B cell (primary cell): ENCODE measurements around the gene MTG2. TPM values are rescaled to one million over a fixed set of nuclear protein-coding genes. Genes with fewer than 3 reads are reported as not detected.

ENCODE experiments used
- ATAC-seq: fragments of 200-7000 bp; cut with Tn5 transposase; one replicate; pipeline ENCODE4 v1.10.0; 2021; ENCODE audit warnings: low read depth, mild to moderate bottlenecking, moderate number of reproducible peaks, moderate library complexity
- CTCF ChIA-PET: fragments of 350-600 bp; sonication (Branson Sonifier 250); formaldehyde crosslinking; loops from one replicate; lab custom pipeline; 2021; ENCODE audit warnings: antibody characterized with exemption, inconsistent platforms; lab: Charles Lee
- POLR2A ChIA-PET: fragments of 350-600 bp; sonication (Branson Sonifier 250); formaldehyde crosslinking; loops from one replicate; lab custom pipeline; 2021; ENCODE audit warnings: antibody characterized with exemption; lab: Charles Lee
- DNase-seq: peaks from one replicate; pipeline ENCODE4 v3.0.0; 2013
- H2AFZ ChIP-seq: 2 replicates; pipeline ENCODE4 v1.6.1; 2012; ENCODE audit warnings: mild to moderate bottlenecking, low read depth, low read length; ENCODE audit not compliant: insufficient read depth, poor library complexity, severe bottlenecking
- H3K27ac ChIP-seq, 2 donors: 1 replicate in 1 of 2; 2 replicates in 1 of 2; pipeline ENCODE4 v1.5.1; 2012 to 2013; ENCODE audit warnings: low read length in 2 of 2, mild to moderate bottlenecking in 2 of 2, moderate library complexity in 1 of 2
- H3K27me3 ChIP-seq, 4 experiments: fragments of 200-600 bp in 1 of 4; sonication (generic) in 1 of 4; replicated peaks in 1 of 4; 1 replicate in 2 of 4; 2 replicates in 2 of 4; pipeline versions ENCODE4 v1.6.1 to v1.7.0; 2013 to 2016; ENCODE audit warnings: low read length in 3 of 4, mild to moderate bottlenecking in 2 of 4, mixed read lengths in 1 of 4, moderate library complexity in 1 of 4; ENCODE audit not compliant: insufficient read depth in 4 of 4, control insufficient read depth in 3 of 4; ENCODE audit errors: control extremely low read depth in 1 of 4
- H3K36me3 ChIP-seq, 2 experiments: replicated peaks in 1 of 2; 1 replicate in 1 of 2; 2 replicates in 1 of 2; pipeline versions ENCODE4 v1.6.1 to v1.7.1; 2013; ENCODE audit warnings: low read length in 1 of 2; ENCODE audit not compliant: insufficient read depth in 2 of 2, control insufficient read depth in 1 of 2; ENCODE audit errors: control extremely low read depth in 1 of 2, extremely low read depth in 1 of 2
- H3K4me1 ChIP-seq, 2 donors: fragments of 200-600 bp in 1 of 2; sonication (generic) in 1 of 2; 1 replicate in 1 of 2; 2 replicates in 1 of 2; pipeline versions ENCODE4 v1.5.1 to v1.6.1; 2013 to 2017; ENCODE audit warnings: low read length in 2 of 2; ENCODE audit not compliant: control insufficient read depth in 2 of 2, insufficient read depth in 2 of 2
- H3K4me2 ChIP-seq: replicated peaks from 2 replicates; pipeline ENCODE3; 2012; ENCODE audit warnings: mild to moderate bottlenecking, low read depth, low read length; ENCODE audit not compliant: poor library complexity, severe bottlenecking
- H3K4me3 ChIP-seq, 5 experiments: fragments of 200-600 bp in 1 of 5; sonication (generic) in 1 of 5; 1 replicate in 3 of 5; 2 replicates in 2 of 5; pipeline versions ENCODE4 v1.5.1 to v1.7.0; 2011 to 2016; ENCODE audit warnings: low read length in 4 of 5, mild to moderate bottlenecking in 4 of 5, low read depth in 2 of 5, control low read depth in 1 of 5, moderate library complexity in 1 of 5; ENCODE audit not compliant: insufficient read depth in 1 of 5; ENCODE audit errors: control extremely low read depth in 1 of 5, extremely low read depth in 1 of 5
- H3K79me2 ChIP-seq: fragments of 200-600 bp; sonication (generic); one replicate; pipeline ENCODE4 v1.6.0; 2016; ENCODE audit warnings: low read length; ENCODE audit not compliant: control insufficient read depth, insufficient read depth
- H3K9ac ChIP-seq: fragments of 200-600 bp; sonication (generic); 2 replicates; pipeline ENCODE4 v1.6.1; 2017; ENCODE audit warnings: mild to moderate bottlenecking, low read length, moderate library complexity
- H3K9me3 ChIP-seq, 3 donors: one replicate each; pipeline versions ENCODE4 v1.6.1 to v1.7.1; 2013; ENCODE audit warnings: low read length in 2 of 3; ENCODE audit not compliant: control insufficient read depth in 2 of 3, insufficient read depth in 1 of 3; ENCODE audit errors: control extremely low read depth in 1 of 3
- H4K20me1 ChIP-seq: 2 replicates; pipeline ENCODE4 v1.6.0; 2012; ENCODE audit warnings: mild to moderate bottlenecking, low read length; ENCODE audit not compliant: insufficient read depth, control insufficient read depth, poor library complexity, severe bottlenecking
- H3K27ac Mint-ChIP-seq: one replicate; pipeline ENCODE4 v1.8.0; 2021; ENCODE audit warnings: mixed read lengths
- H3K27me3 Mint-ChIP-seq: one replicate; pipeline ENCODE4 v1.8.0; 2021; ENCODE audit warnings: mixed read lengths
- H3K4me1 Mint-ChIP-seq: one replicate; pipeline ENCODE4 v1.8.0; 2021; ENCODE audit warnings: mixed read lengths
- H3K4me3 Mint-ChIP-seq: one replicate; pipeline ENCODE4 v1.8.0; 2021; ENCODE audit warnings: mixed read lengths
- H3K9me3 Mint-ChIP-seq: one replicate; pipeline ENCODE4 v1.8.0; 2022; ENCODE audit warnings: mixed read lengths; ENCODE audit not compliant: insufficient read depth
- EZH2 ChIP-seq: IDR thresholded peaks from 2 replicates; pipeline ENCODE4 v1.6.1; 2012; ENCODE audit warnings: borderline replicate concordance, low read depth, mild to moderate bottlenecking, moderate library complexity, low read length; ENCODE audit not compliant: insufficient read depth, poor library complexity, severe bottlenecking
- WGBS: methylation state at CpG from one replicate; pipeline ENCODE4 v1.1.5; 2013; ENCODE audit warnings: missing lambda C conversion rate; ENCODE audit not compliant: insufficient coverage; 5-methylcytosine and 5-hydroxymethylcytosine counted together
- intact Hi-C: fragments of 100-400 bp; cut with micrococcal nuclease; formaldehyde crosslinking; loops from one replicate; pipeline ENCODE4 v1.10.0; 2022
- polyA plus RNA-seq: library from polyadenylated mRNA; depleted of rRNA; stranded (reverse); fragments of >200 nt; gene quantifications from 2 replicates; pipeline ENCODE4 v1.2.3, GENCODE V29; 2012
- total RNA-seq, 2 donors: library from RNA; stranded (reverse); fragments of 120-200 nt in 1 of 2; gene quantifications; 1 replicate in 1 of 2; 2 replicates in 1 of 2; pipeline versions ENCODE4 v1.2.3 to v1.2.4, GENCODE V29; 2013 to 2022
- TF ChIP-seq, protein P1 (sequence below): fragments of 200-600 bp; IDR thresholded peaks from one replicate; pipeline ENCODE4 v1.8.0; 2022; ENCODE audit warnings: antibody characterized with exemption, mild to moderate bottlenecking

MTG2 gene
- total and polyA plus RNA-seq, 2 donors (not counting 1 experiment from before 2014, with no cell fraction given), result 29.6 to 48.4 TPM

DNA sequence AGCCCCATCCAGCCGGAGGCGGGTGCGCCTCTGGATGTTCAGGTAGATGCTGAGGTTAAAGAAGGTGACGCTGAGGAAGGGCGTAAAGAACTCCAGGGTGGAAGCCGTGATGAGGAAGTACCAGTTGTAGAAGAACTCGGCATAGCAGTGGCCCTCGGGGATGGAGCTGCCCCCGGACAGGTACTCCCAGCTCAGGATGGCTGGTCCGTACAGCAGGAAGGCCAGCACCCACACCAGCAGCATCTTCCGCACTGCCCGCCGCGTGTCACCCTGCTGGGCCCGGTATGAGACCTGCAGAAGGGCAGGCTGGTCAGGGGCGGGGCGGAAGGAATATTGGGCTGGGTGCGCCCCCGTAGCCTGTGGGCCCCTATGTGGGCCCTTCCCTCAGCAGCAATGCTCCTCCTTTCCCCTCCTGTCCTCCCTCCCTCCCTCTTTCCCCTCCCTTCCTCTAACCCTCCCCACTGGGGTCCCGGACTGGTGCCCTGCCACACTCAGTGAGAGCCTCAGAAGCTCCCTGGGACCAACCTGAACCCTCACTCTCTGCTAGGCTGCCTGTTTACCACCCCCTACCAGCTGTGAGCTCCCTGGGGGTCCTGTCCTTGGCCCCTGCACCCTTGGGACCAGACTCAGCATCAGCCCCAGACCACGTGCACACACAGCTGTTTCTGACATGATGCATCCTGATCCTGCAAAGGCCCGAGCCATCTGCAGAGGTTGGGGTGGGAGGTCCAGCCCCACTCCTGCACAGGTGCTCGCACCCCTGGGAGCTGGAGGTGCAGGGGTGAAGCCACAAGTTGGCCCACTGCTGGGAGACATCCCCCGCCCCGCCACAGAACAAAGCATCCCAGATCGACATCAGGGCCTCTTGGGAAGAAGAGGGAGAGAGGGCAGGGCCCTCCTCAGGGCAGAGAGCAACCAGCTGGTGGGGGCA, 34.1 kb downstream of the MTG2 start:
- ATAC-seq (no peak), DNase-seq (no peak)
- Histone ChIP-seq H3K36me3 (no peaks in the 10 kb centered on the region), H3K79me2 (no peaks in the 10 kb centered on the region), H2AFZ (no peak overlapping the region), H4K20me1 (peaks cover 5% of the 10 kb centered on the region), H3K27me3 (peaks cover 0 to 67% (median 23%) of the 10 kb centered on the region in 4 experiments), H3K9ac (no peak overlapping the region), H3K4me3 (no peak overlapping the region), H3K27ac (no peak overlapping the region), H3K4me2 (no peak overlapping the region), H3K9me3 (peaks cover 0 to 18% (median 0%) of the 10 kb centered on the region in 3 donors), H3K4me1 (peaks cover 12 to 17% of the 10 kb centered on the region in 2 donors)
- peaks cover 26% of the 10 kb centered on the region for H3K27me3 Mint-ChIP-seq
- H3K27ac Mint-ChIP-seq, result no peak overlapping the region
- ChIA-PET POLR2A (no interaction called here), CTCF (no interaction called here)
- peaks cover 2% of the 10 kb centered on the region for H3K4me1 Mint-ChIP-seq
- intact Hi-C loops, result no loop called here
- no peaks in the 10 kb centered on the region for H3K9me3 Mint-ChIP-seq
- TF ChIP-seq, protein P1, sequence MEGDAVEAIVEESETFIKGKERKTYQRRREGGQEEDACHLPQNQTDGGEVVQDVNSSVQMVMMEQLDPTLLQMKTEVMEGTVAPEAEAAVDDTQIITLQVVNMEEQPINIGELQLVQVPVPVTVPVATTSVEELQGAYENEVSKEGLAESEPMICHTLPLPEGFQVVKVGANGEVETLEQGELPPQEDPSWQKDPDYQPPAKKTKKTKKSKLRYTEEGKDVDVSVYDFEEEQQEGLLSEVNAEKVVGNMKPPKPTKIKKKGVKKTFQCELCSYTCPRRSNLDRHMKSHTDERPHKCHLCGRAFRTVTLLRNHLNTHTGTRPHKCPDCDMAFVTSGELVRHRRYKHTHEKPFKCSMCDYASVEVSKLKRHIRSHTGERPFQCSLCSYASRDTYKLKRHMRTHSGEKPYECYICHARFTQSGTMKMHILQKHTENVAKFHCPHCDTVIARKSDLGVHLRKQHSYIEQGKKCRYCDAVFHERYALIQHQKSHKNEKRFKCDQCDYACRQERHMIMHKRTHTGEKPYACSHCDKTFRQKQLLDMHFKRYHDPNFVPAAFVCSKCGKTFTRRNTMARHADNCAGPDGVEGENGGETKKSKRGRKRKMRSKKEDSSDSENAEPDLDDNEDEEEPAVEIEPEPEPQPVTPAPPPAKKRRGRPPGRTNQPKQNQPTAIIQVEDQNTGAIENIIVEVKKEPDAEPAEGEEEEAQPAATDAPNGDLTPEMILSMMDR, result no peak
- TF ChIP-seq EZH2, result no peak
- WGBS, result 63% methylated on average over 22 of the region's 26 CpGs
- H3K4me3 Mint-ChIP-seq, result no peak overlapping the region
